GM12864 (cell line): ENCODE data around the gene LYRM4.
A peak's percentile ranks its signal among the peaks of the same experiment; 100 is the strongest.

Experiments
- DNase-seq: peaks from one replicate; pipeline ENCODE4 v3.0.0-alpha.2; 2011; ENCODE audit warnings: low read depth
- H3K4me3 ChIP-seq: 2 replicates; pipeline ENCODE4 v1.5.1; 2011; ENCODE audit warnings: mild to moderate bottlenecking, low read depth, low read length, control low read depth
- CTCF ChIP-seq: IDR thresholded peaks from 2 replicates; pipeline ENCODE4 v1.5.1; 2011; ENCODE audit warnings: low read depth, mild to moderate bottlenecking, moderate library complexity, low read length, control low read depth, inconsistent platforms; ENCODE audit errors: missing control alignments

The LYRM4 gene

GRCh38 chr6:5260661-5261544 is at the start of gene LYRM4, which contains the start of gene FARS2:
Gene LYRM4 (minus strand): TSS chr6:5260950. CDS start chr6:5260733, 217 bp downstream.
Gene FARS2 (plus strand): TSS chr6:5261513.
- peak; percentile 53 for DNase-seq
- TF ChIP-seq CTCF = no peak
- peak within 1 kb of the TSS; percentile 80 for H3K4me3 ChIP-seq

GRCh38 chr6:5308066-5308465 is 47.3 kb upstream of the LYRM4 start:
- DNase-seq = no peak
- no peak overlapping the region for H3K4me3 ChIP-seq
- TF ChIP-seq CTCF = no peak

- no peak overlapping the region for H3K4me3 ChIP-seq
- no peak for TF ChIP-seq CTCF
- DNase-seq = no peak
These were observed 46.3 kb upstream of the LYRM4 start for GRCh38 chr6:5307058-5307457.

GRCh38 chr6:5305968-5306626 is 45.3 kb upstream of the LYRM4 start:
- no peak for DNase-seq
- H3K4me3 ChIP-seq = no peak overlapping the region
- TF ChIP-seq CTCF = no peak

GRCh38 chr6:5303682-5304081 is 42.9 kb upstream of the LYRM4 start:
- TF ChIP-seq CTCF = no peak
- DNase-seq = no peak
- H3K4me3 ChIP-seq = no peak overlapping the region; the same call in 1 of the 2 replicates

GRCh38 chr6:5302995-5303622 is 42.4 kb upstream of the LYRM4 start:
- peak overlapping the region; percentile 35 for H3K4me3 ChIP-seq

More at GRCh38 chr6:5302995-5303622, 42.4 kb upstream of the LYRM4 start:
- TF ChIP-seq CTCF = peak; percentile 94
- peak; percentile 70 for DNase-seq
